Skin of body (tissue), 2 donors: ENCODE results near the gene WBP11. TPM values are rescaled to one million over a fixed set of nuclear protein-coding genes. Genes with fewer than 3 reads are reported as not detected.

Source experiments
- DNase-seq: peaks from one replicate; lab custom pipeline; 2025; lab: John Stamatoyannopoulos, UW
- total RNA-seq: library from RNA; depleted of rRNA; stranded (reverse); fragments of >200 nt; gene quantifications from one replicate; pipeline ENCODE4 v1.2.3, GENCODE V29; 2014

WBP11 gene
- total RNA-seq, 1 donor from 2014 or later, result 26.9 TPM

GRCh38 chr12:14825256-14825655 is 22.0 kb upstream of the WBP11 start:
- DNase-seq, result no peak

DNA sequence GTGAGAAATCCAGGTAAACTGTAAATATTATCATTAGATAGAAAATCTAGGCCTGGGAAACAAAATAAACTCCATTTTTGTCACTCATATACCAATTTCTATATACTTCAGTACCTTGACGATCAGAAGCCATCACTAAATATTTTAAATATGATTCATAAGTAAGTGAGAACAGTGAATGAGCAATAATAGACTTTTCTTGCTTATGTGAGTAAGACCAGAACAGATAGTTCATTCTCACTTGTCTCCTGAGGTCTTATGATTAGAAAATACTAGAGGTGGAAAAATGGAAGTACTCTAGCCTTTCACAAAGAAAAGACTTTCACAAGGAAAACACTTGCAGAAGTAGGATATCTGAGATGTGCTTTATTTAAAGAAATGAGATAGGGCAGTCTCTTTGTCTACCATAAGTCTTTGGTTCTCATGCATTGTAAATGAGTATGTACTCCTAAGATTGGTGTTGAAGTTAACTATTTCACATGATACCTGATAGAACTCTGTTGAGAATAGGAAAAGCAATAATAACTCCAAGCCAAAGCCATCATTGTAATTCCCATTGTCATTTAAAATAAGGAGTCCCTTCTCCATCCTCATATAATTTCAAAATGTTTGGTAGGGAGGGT is 20.8 kb upstream of the WBP11 start:
- no peak for DNase-seq

- no peak for DNase-seq
These were observed 10.7 kb upstream of the WBP11 start, which contains the start of gene SMCO3 for GRCh38 chr12:14814014-14814413. SMCO3 (minus strand) TSS chr12:14814182; CDS start chr12:14806680, 7,502 bp downstream.

DNA sequence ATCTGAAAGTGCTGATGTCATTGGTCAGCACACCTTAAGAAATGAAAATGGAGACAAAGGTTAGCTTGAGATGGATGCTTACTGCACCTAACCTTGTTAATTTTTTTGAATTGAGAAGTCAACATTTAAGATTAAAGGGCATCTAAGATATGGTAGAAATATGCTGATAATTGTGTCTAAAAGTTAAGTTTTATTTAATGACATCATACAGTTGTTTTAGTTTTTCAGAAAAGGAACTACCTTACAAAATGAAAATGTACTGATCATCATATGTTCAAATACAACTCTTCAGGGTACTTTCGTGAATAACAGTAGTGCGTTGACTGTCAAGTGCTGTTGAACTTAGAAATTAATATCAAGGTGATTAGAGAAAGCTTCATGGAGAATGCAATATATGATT is 8.2 kb upstream of the WBP11 start:
- DNase-seq, result no peak

GRCh38 chr12:14810953-14811483 is 7.7 kb upstream of the WBP11 start:
- DNase-seq, result no peak

DNA sequence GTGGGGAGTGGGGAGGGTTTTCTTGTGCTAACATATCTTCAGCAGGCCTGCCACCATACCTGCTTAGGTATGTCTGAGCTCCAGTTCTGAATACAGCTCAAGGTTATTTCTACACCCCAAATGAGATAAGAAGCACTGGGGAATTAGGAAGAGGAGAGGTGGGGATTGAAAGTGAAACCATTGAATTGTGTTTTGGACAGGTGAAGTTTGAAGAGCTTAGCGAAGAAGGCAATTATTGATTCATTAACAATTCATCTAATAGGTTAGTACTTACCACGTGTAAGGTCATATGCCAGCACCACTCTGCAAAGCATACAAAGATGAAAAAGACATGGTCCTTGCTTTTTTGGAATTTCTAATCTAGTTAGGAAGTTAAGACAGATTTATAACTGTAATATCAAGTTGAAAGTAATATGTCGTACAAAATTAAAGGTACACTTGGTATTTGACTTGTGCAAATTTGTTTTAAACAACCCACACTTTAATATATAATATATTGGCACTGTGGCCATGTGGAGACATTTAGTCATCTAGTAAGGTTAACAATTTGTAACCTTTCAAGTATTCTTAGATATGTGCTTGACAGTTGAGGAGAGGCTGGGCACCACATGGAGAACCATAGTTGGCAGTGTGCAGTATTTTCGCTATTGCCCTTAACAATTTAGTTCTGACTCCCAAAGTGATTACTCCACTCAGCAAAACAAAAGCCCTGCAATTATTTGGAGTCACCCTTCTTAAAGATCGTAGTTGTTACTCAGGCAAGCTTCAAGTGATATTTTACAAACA is 7.1 kb upstream of the WBP11 start:
- no peak for DNase-seq

DNA sequence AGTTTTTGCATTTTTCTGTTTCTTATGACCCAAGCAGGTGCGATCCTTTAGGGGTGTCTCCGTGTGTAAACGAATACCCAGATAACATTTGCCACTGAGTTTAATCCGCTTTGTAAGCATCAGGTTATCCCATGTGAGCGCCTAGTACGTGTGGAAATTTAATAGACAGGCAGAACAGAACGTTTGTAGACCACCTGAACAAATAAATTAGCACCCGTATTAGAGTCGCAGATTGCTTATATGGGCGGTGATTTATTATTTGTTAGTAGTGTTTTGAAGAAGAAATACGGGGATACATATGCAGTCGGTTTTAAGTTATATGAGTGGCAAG is 517 bp upstream of the WBP11 start:
- no peak for DNase-seq

GRCh38 chr12:14802721-14803010 is 612 bp downstream of the WBP11 start:
- DNase-seq, result peak; percentile 43

- no peak for DNase-seq
These were observed 1.0 kb downstream of the WBP11 start for GRCh38 chr12:14802247-14802646.

- DNase-seq, result no peak
These were observed 8.2 kb downstream of the WBP11 start for GRCh38 chr12:14795028-14795448.

DNA sequence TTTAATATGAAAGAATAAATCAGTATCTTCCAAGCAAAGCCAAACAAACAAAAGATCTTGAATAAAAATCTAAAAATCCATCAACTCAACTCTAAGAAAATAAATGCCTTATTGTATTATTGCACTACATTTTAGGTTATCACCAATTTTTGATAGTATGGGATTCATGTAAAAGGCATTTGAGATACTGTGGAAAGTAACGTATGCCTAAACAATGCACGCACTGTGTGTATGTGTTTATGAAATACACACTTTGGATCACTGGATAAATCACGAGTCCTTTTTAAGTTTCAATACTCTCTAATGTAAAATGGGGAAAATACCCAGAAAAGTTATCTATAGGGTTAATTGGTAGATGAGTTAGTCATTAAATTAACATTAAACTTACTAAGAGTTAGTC is 17.7 kb downstream of the WBP11 start:
- DNase-seq, result no peak

DNA sequence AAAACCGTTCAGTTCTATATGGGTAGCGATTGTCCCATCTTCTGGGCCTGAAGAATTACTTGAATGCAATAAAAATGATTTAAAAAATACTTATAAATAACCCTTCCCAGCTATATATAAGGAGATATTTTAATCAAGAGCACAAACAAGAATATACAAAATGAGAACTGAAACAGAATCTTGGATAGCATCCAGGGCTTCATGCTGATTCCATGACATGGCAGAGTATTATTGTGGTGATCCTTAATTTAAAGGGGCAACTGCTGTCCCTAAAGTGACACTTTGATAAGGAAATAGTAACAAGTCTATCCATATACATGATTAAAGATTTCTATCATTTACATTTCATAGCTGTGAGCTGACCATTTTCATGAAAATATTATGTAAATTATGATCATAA is 18.8 kb downstream of the WBP11 start:
- DNase-seq, result no peak

DNA sequence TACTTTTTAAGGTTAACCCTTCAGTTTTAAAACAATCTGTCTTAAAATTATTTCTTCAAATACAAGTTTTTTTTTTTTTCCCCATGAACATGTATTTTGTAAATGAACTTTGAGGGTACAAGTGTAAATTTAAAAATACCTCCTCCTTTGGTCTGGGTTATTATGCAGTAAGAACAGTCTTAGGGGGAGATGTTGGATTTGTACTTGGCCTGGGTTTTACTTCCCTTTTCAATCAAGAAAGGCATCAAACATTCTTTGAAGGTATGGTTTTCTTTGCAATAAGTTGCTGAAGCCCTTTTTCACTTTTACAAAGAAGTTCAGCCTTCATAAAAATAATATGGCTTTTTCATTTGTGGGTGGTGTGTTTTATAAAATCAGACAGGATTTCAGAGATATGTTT is 20.5 kb downstream of the WBP11 start:
- DNase-seq, result no peak

GRCh38 chr12:14781563-14781962 is 21.7 kb downstream of the WBP11 start:
- no peak for DNase-seq

DNA sequence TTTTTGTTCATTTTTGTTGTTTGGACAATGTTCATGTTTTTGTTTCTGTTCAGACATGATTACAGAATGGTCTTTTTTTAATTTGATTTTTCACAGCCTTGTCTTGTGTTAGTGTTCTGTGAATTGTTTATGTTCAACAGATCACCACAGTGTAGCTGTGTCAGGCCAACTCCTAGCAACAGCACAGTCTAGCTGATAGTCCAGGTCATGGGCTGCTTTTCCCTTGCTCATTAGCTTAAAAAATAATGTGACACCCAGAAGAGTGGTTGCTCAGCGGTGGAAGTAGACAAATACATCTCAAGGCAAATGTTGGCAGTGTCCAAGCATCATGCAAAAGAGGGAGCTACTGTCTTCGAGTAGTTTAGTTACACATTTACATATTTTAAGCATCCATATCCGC is 22.4 kb downstream of the WBP11 start:
- DNase-seq, result no peak

DNA sequence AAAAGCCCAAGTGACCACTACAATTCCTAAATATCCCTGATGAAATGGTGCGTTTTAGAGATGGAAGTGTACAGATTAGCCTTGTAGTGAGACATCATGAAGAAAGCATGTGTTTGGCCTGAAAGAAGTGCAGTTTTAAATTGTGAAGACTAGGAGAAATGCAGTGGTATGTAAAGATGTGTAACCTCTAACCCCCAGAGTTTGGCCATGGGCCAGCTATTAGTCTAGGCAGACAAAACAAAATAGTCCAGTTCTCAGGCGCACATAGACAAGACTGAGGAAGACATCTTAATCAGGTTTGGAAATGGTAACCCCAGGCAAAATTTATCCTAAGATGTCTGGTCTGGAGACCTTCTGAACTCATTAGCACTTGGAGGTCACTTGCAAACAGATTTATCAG is 23.4 kb downstream of the WBP11 start:
- no peak for DNase-seq

DNA sequence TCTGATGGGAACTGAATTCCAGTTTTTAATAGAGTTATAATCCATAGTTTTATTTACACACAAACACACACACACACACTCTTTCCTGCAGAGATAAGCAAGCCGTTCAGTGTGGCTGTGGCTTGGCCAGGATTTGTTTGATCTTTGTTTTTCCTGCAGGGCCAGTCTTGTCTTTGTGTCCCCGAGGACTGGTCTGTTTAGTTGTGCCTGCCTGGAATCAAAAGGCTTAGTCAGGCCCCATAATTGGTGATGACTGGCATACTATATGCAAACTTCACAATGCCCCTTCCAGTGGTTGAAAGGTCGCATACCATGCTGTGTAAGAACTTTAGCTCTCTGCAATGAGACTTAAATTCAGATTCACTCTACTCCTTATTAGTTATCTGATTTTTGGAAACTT is 26.0 kb downstream of the WBP11 start:
- DNase-seq, result no peak

GRCh38 chr12:14776236-14776961 is 26.9 kb downstream of the WBP11 start:
- no peak for DNase-seq

- DNase-seq, result no peak
These were observed 27.7 kb downstream of the WBP11 start for GRCh38 chr12:14775636-14775980.

DNA sequence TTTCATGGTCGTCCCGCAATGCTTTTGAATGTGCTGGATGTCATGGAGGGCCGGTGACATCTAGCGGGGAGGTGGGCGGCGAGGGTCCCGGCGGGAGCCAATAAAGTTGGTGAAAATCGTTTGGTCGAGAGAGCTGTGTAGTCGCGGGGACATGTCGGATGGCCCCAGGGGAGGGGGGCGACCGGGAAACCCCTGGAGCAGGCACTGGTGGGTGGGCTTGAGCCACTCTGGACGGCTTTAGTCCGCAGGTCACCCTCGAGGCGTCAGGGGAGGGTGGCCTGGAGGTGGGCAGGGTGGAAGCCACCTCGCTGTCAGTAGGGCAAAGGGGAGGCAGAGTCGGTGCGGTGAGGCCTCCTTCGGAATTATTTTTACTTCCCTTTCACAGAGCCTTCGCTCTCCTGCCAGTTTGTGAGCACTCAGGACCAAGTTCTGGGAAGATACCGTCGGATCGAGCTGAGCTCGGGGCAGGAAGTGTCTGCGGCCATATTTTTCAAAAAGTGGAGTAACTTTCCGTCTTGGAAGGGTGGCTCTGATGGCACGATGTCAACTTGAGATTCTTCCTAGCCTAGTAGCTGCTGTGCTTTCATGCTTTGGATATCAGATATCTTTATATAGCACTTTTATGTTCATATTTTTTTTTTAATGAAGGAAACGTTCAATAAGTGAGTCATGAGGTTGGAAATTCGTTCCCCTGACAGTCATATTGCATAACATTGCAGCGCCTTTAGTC is 28.2 kb downstream of the WBP11 start:
- DNase-seq, result peak; percentile 72

GRCh38 chr12:14774074-14774905 is 29.0 kb downstream of the WBP11 start:
- DNase-seq, result peak; percentile 94
